Natural killer cell (primary cell): ENCODE data around the gene CCDC102A. TPM values are rescaled to one million over a fixed set of nuclear protein-coding genes. Genes with fewer than 3 reads are reported as not detected.

ENCODE experiments used
- ATAC-seq, 3 donors: fragments of 150-1000 bp in 2 of 3; fragments of 200-7000 bp in 1 of 3; cut with Tn5 transposase; 1 replicate in 1 of 3; 2 replicates in 2 of 3; pipeline ENCODE4 v1.10.0; 2021; ENCODE audit warnings: mild to moderate bottlenecking in 2 of 3, moderate library complexity in 2 of 3
- DNase-seq, 2 donors: peaks; one replicate each; pipeline versions ENCODE4 v3.0.0 to v3.0.0-alpha.2; 2013 to 2021; ENCODE audit warnings: mixed read lengths in 1 of 2
- H3K27ac ChIP-seq: one replicate; pipeline ENCODE4 v1.5.1; 2013; ENCODE audit warnings: mild to moderate bottlenecking, low read length
- H3K27me3 ChIP-seq: one replicate; pipeline ENCODE4 v1.6.1; 2013; ENCODE audit warnings: low read length; ENCODE audit not compliant: control insufficient read depth, insufficient read depth
- H3K36me3 ChIP-seq: one replicate; pipeline ENCODE4 v1.6.1; 2013; ENCODE audit warnings: low read length; ENCODE audit not compliant: control insufficient read depth, insufficient read depth
- H3K4me1 ChIP-seq: one replicate; pipeline ENCODE4 v1.6.1; 2013; ENCODE audit warnings: low read length; ENCODE audit not compliant: control insufficient read depth, insufficient read depth
- H3K4me3 ChIP-seq: one replicate; pipeline ENCODE4 v1.5.1; 2013; ENCODE audit warnings: low read length
- H3K9me3 ChIP-seq: one replicate; pipeline ENCODE4 v1.6.1; 2013; ENCODE audit warnings: low read length; ENCODE audit not compliant: control insufficient read depth, insufficient read depth
- H3K27ac Mint-ChIP-seq, 2 donors: one replicate each; pipeline ENCODE4 v1.8.0; 2022; ENCODE audit warnings: mild to moderate bottlenecking in 2 of 2, mixed read lengths in 2 of 2, moderate library complexity in 1 of 2
- H3K27me3 Mint-ChIP-seq, 2 donors: one replicate each; pipeline ENCODE4 v1.8.0; 2022; ENCODE audit warnings: low read depth in 2 of 2, mixed read lengths in 2 of 2
- H3K36me3 Mint-ChIP-seq: one replicate; pipeline ENCODE4 v1.8.0; 2022; ENCODE audit warnings: mixed read lengths
- H3K4me1 Mint-ChIP-seq, 2 donors: one replicate each; pipeline ENCODE4 v1.8.0; 2022; ENCODE audit warnings: mixed read lengths in 2 of 2
- H3K4me3 Mint-ChIP-seq: one replicate; pipeline ENCODE4 v1.8.0; 2022; ENCODE audit warnings: mild to moderate bottlenecking, moderate library complexity, mixed read lengths
- H3K9me3 Mint-ChIP-seq, 2 donors: one replicate each; pipeline ENCODE4 v1.8.0; 2022; ENCODE audit warnings: mixed read lengths in 2 of 2
- CTCF ChIP-seq: fragments of 200-600 bp; IDR thresholded peaks from one replicate; pipeline ENCODE4 v1.8.0; 2022; ENCODE audit warnings: antibody characterized with exemption
- WGBS: methylation state at CpG from one replicate; pipeline ENCODE4 v1.1.7; 2013; ENCODE audit warnings: missing lambda C conversion rate; ENCODE audit not compliant: insufficient coverage; 5-methylcytosine and 5-hydroxymethylcytosine counted together
- intact Hi-C: fragments of 100-400 bp; cut with micrococcal nuclease; formaldehyde crosslinking; loops from one replicate; pipeline ENCODE4 v1.14.2; 2022
- total RNA-seq, 4 donors: library from RNA; stranded (reverse); fragments of 120-200 nt in 1 of 4; gene quantifications; one replicate each; pipeline versions ENCODE4 v1.2.3 to v1.2.4, GENCODE V29; 2013 to 2022

Gene CCDC102A
- total RNA-seq, 3 donors from 2014 or later (not counting 1 experiment from before 2014, with no cell fraction given) = 15.5 to 24.4 (median 17.1) TPM

- DNase-seq (no peak), ATAC-seq (no peak)
- intact Hi-C loops = no loop called here
- peak overlapping the region; percentile 53 to 67 for H3K27ac Mint-ChIP-seq
- H3K4me3 Mint-ChIP-seq = no peak overlapping the region
- WGBS = 71% methylated on average over 10 of the region's 10 CpGs
- Histone ChIP-seq H3K27ac (no peak overlapping the region), H3K36me3 (peaks cover 85% of the 10 kb centered on the region), H3K4me1 (peaks cover 13% of the 10 kb centered on the region), H3K9me3 (peaks cover 5% of the 10 kb centered on the region), H3K4me3 (no peak overlapping the region), H3K27me3 (no peaks in the 10 kb centered on the region)
- H3K4me1 Mint-ChIP-seq = peaks cover 35 to 69% of the 10 kb centered on the region in 2 donors
- peaks cover 23% of the 10 kb centered on the region for H3K36me3 Mint-ChIP-seq
- no peak for TF ChIP-seq CTCF
- H3K9me3 Mint-ChIP-seq = peaks cover 4 to 13% of the 10 kb centered on the region in 2 donors
- H3K27me3 Mint-ChIP-seq = no peaks in the 10 kb centered on the region
Observed at GRCh38 chr16:57564571-57565270, 28.4 kb upstream of the CCDC102A start.

- no peak for TF ChIP-seq CTCF
- Mint-ChIP-seq H3K4me1 (peaks cover 41 to 65% of the 10 kb centered on the region in 2 donors), H3K9me3 (peaks cover 2 to 7% of the 10 kb centered on the region in 2 donors), H3K27me3 (no peaks in the 10 kb centered on the region), H3K36me3 (peaks cover 15% of the 10 kb centered on the region), H3K27ac (peak overlapping the region in 1 of 2 donors; percentile 5), H3K4me3 (no peak overlapping the region)
- peaks cover 21% of the 10 kb centered on the region for H3K4me1 ChIP-seq
- H3K9me3 ChIP-seq = peaks cover 5% of the 10 kb centered on the region
- H3K27me3 ChIP-seq = no peaks in the 10 kb centered on the region
- no peak overlapping the region for H3K27ac ChIP-seq
- H3K4me3 ChIP-seq = no peak overlapping the region
- peaks cover 78% of the 10 kb centered on the region for H3K36me3 ChIP-seq
- 97% methylated on average over 12 of the region's 12 CpGs for WGBS
- intact Hi-C loops = no loop called here
- DNase-seq = no peak
- no peak for ATAC-seq
Observed at GRCh38 chr16:57563761-57564160, 27.4 kb upstream of the CCDC102A start.

- H3K27me3 ChIP-seq = no peaks in the 10 kb centered on the region
- peak overlapping the region in 1 of 2 donors; percentile 5 for H3K27ac Mint-ChIP-seq
- intact Hi-C loops = no loop called here
- H3K27ac ChIP-seq = no peak overlapping the region
- H3K4me3 Mint-ChIP-seq = no peak overlapping the region
- ATAC-seq (no peak), DNase-seq (no peak)
- H3K36me3 ChIP-seq = peaks cover 77% of the 10 kb centered on the region
- peaks cover 15% of the 10 kb centered on the region for H3K36me3 Mint-ChIP-seq
- peaks cover 44 to 65% of the 10 kb centered on the region in 2 donors for H3K4me1 Mint-ChIP-seq
- no peaks in the 10 kb centered on the region for H3K27me3 Mint-ChIP-seq
- H3K4me3 ChIP-seq = no peak overlapping the region
- H3K9me3 Mint-ChIP-seq = peaks cover 2 to 7% of the 10 kb centered on the region in 2 donors
- peaks cover 5% of the 10 kb centered on the region for H3K9me3 ChIP-seq
- 95% methylated on average over 3 of the region's 3 CpGs for WGBS
- peaks cover 25% of the 10 kb centered on the region for H3K4me1 ChIP-seq
- TF ChIP-seq CTCF = no peak
Observed at GRCh38 chr16:57563487-57563750, 27.0 kb upstream of the CCDC102A start.
